GM12891 (cell line): ENCODE measurements around the gene CARD6.

Source experiments
- POLR2A ChIP-seq: IDR thresholded peaks from 2 replicates; pipeline ENCODE4 v1.6.1; 2011; ENCODE audit warnings: low read depth, low read length, control low read depth
- POLR2AphosphoS5 ChIP-seq: IDR thresholded peaks from 2 replicates; pipeline ENCODE4 v1.6.1; 2011; ENCODE audit warnings: low read depth, low read length, control low read depth
- TAF1 ChIP-seq: IDR thresholded peaks from 2 replicates; pipeline ENCODE4 v1.6.1; 2011; ENCODE audit warnings: low read depth, low read length, control low read depth

- TF ChIP-seq POLR2AphosphoS5 (peak; percentile 65; the same call in 1 of the 2 replicates), POLR2A (peak; percentile 68), TAF1 (no peak)
These were observed 13.8 kb upstream of the CARD6 start for GRCh38 chr5:40827188-40827977.
